SK-N-SH treated with all-trans-retinoic acid at 6 μM for 48 hours (cell line): ENCODE results near the gene RAB30.

Source experiments
- ATAC-seq: fragments of 200-7000 bp; cut with Tn5 transposase; 3 replicates; pipeline ENCODE4 v1.9.1; 2020; ENCODE audit warnings: mild to moderate bottlenecking, moderate library complexity
- ARNTL ChIP-seq: fragments of 450-650 bp; formaldehyde crosslinking; IDR thresholded peaks from 2 replicates; pipeline ENCODE4 v1.5.0; 2020; ENCODE audit warnings: low read depth, mild to moderate bottlenecking, moderate library complexity, borderline replicate concordance
- BACH2 ChIP-seq: fragments of 250-450 bp; sonication (Bioruptor Pico); IDR thresholded peaks from 2 replicates; pipeline ENCODE4 v1.9.0; 2021; ENCODE audit warnings: mild to moderate bottlenecking, borderline replicate concordance
- CSDC2 ChIP-seq: fragments of 250-450 bp; sonication (Bioruptor Pico); IDR thresholded peaks from 2 replicates; pipeline ENCODE4 v1.5.0; 2020; ENCODE audit warnings: mild to moderate bottlenecking, moderate library complexity
- ESRRG ChIP-seq: fragments of 250-450 bp; sonication (Bioruptor Pico); IDR thresholded peaks from 2 replicates; pipeline ENCODE4 v1.6.1; 2021; ENCODE audit warnings: mild to moderate bottlenecking
- GLIS3 ChIP-seq: fragments of 250-450 bp; sonication (Bioruptor Pico); IDR thresholded peaks from 2 replicates; pipeline ENCODE4 v1.5.0; 2020; ENCODE audit warnings: mild to moderate bottlenecking, moderate library complexity
- ISL1 ChIP-seq: fragments of 250-450 bp; sonication (Bioruptor Pico); IDR thresholded peaks from 2 replicates; pipeline ENCODE4 v2.1.2; 2022; ENCODE audit warnings: mild to moderate bottlenecking, moderate library complexity
- OSR1 ChIP-seq: fragments of 250-450 bp; sonication (Bioruptor Pico); IDR thresholded peaks from 2 replicates; pipeline ENCODE4 v1.8.0; 2022; ENCODE audit warnings: moderate library complexity, mild to moderate bottlenecking, inconsistent platforms
- PPARA ChIP-seq: fragments of 250-450 bp; sonication (Bioruptor Pico); IDR thresholded peaks from 2 replicates; pipeline ENCODE4 v1.5.0; 2020; ENCODE audit warnings: mild to moderate bottlenecking, borderline replicate concordance
- RARB ChIP-seq: fragments of 250-450 bp; sonication (Bioruptor Pico); IDR thresholded peaks from 2 replicates; pipeline ENCODE4 v1.8.0; 2021; ENCODE audit warnings: mild to moderate bottlenecking, moderate library complexity
- SNAI2 ChIP-seq: fragments of 250-450 bp; sonication (Bioruptor Pico); IDR thresholded peaks from 2 replicates; pipeline ENCODE4 v1.5.0; 2020; ENCODE audit warnings: mild to moderate bottlenecking, moderate library complexity
- TCF4 ChIP-seq: fragments of 250-450 bp; sonication (Bioruptor Pico); IDR thresholded peaks from 2 replicates; pipeline ENCODE4 v1.8.0; 2021; ENCODE audit warnings: mild to moderate bottlenecking, moderate library complexity, borderline replicate concordance
- TOX ChIP-seq: fragments of 250-450 bp; sonication (Bioruptor Pico); IDR thresholded peaks from 2 replicates; pipeline ENCODE4 v1.8.0; 2021; ENCODE audit warnings: mild to moderate bottlenecking, moderate library complexity, borderline replicate concordance
- ZC3H10 ChIP-seq: fragments of 250-450 bp; sonication (Bioruptor Pico); IDR thresholded peaks from 2 replicates; pipeline ENCODE4 v1.5.1; 2021; ENCODE audit warnings: mild to moderate bottlenecking, moderate library complexity
- ZFP3 ChIP-seq: fragments of 250-450 bp; sonication (Bioruptor Pico); IDR thresholded peaks from 2 replicates; pipeline ENCODE4 v1.5.0; 2020; ENCODE audit warnings: mild to moderate bottlenecking, moderate library complexity
- ZFP30 ChIP-seq: fragments of 450-650 bp; formaldehyde crosslinking; IDR thresholded peaks from 2 replicates; pipeline ENCODE4 v1.5.0; 2022; ENCODE audit warnings: mild to moderate bottlenecking, moderate library complexity
- ZNF565 ChIP-seq: fragments of 450-650 bp; formaldehyde crosslinking; conservative IDR thresholded peaks from 2 replicates; pipeline ENCODE4 v1.5.0; 2020; ENCODE audit warnings: low read depth, mild to moderate bottlenecking, moderate library complexity
- ZNF70 ChIP-seq: fragments of 450-650 bp; formaldehyde crosslinking; IDR thresholded peaks from 2 replicates; pipeline ENCODE4 v1.5.0; 2020; ENCODE audit warnings: mild to moderate bottlenecking, moderate library complexity
- TF ChIP-seq, protein P1 (sequence below): fragments of 250-450 bp; sonication (Bioruptor Pico); IDR thresholded peaks from 2 replicates; pipeline ENCODE4 v1.5.1; 2020; ENCODE audit warnings: low read depth, mild to moderate bottlenecking, moderate library complexity
- TF ChIP-seq, protein P2 (sequence below): fragments of 250-450 bp; sonication (Bioruptor Pico); IDR thresholded peaks from 2 replicates; pipeline ENCODE4 v1.5.1; 2021; ENCODE audit warnings: mild to moderate bottlenecking, moderate library complexity
- TF ChIP-seq, protein P3 (sequence below): fragments of 250-450 bp; sonication (Bioruptor Pico); IDR thresholded peaks from 2 replicates; pipeline ENCODE4 v1.8.0; 2020; ENCODE audit warnings: mild to moderate bottlenecking, moderate library complexity, borderline replicate concordance
- TF ChIP-seq, protein P4 (sequence below): fragments of 250-450 bp; sonication (Bioruptor Pico); IDR thresholded peaks from 2 replicates; pipeline ENCODE4 v1.8.0; 2021; ENCODE audit warnings: low read depth, mild to moderate bottlenecking, moderate library complexity, borderline replicate concordance

RAB30 gene

DNA sequence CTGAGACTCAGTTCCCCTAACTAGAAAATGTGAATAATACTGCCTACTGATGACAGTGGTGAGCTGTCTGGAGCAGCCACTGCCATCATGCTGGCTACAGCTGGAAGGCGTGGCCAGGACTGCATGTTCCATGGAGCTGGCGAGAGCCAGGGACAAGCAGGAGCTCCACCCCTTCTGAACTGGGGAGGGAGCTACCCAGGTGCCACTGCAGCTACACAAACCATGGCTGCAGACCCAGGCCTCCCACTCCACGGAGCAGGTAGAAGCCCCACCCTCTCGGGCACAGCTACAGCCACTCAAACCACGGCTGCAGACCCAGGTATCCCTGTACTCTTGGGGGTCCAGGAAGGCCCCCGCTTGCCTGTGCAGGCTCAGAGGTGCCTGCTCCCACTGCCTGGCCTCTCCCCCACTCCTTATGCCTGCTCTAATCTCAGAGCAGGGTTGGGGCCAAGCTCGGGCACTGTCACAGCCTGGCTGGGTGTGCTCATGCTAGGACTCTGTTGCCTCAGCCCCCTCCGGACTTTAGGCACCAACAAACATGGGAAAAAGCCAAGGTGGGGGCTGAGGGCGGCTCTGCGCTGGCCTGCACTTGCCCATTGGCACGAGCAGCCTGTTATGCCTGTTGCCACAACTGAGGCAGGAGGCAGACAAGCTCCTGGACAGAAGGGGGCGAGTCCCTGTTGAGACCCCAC lies 51.7 kb downstream of the RAB30 start (continued):
- TF ChIP-seq, protein P1, sequence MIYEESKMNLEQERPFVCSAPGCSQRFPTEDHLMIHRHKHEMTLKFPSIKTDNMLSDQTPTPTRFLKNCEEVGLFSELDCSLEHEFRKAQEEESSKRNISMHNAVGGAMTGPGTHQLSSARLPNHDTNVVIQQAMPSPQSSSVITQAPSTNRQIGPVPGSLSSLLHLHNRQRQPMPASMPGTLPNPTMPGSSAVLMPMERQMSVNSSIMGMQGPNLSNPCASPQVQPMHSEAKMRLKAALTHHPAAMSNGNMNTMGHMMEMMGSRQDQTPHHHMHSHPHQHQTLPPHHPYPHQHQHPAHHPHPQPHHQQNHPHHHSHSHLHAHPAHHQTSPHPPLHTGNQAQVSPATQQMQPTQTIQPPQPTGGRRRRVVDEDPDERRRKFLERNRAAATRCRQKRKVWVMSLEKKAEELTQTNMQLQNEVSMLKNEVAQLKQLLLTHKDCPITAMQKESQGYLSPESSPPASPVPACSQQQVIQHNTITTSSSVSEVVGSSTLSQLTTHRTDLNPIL (CRISPR knock-in tag): no peak
- TF ChIP-seq TOX (no peak), PPARA (CRISPR knock-in tag) (no peak), OSR1 (no peak), CSDC2 (CRISPR knock-in tag) (no peak), ZFP3 (CRISPR knock-in tag) (no peak)

GRCh38 chr11:83014951-83015350 lies 56.7 kb downstream of the RAB30 start:
- TF ChIP-seq TOX: no peak
- no peak for TF ChIP-seq GLIS3 (CRISPR knock-in tag)
- TF ChIP-seq SNAI2 (CRISPR knock-in tag): no peak
- TF ChIP-seq, protein P2, sequence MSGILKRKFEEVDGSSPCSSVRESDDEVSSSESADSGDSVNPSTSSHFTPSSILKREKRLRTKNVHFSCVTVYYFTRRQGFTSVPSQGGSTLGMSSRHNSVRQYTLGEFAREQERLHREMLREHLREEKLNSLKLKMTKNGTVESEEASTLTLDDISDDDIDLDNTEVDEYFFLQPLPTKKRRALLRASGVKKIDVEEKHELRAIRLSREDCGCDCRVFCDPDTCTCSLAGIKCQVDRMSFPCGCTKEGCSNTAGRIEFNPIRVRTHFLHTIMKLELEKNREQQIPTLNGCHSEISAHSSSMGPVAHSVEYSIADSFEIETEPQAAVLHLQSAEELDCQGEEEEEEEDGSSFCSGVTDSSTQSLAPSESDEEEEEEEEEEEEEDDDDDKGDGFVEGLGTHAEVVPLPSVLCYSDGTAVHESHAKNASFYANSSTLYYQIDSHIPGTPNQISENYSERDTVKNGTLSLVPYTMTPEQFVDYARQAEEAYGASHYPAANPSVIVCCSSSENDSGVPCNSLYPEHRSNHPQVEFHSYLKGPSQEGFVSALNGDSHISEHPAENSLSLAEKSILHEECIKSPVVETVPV (CRISPR knock-in tag): no peak
- no peak for TF ChIP-seq ZFP30 (CRISPR knock-in tag)
- TF ChIP-seq ISL1 (CRISPR knock-in tag): no peak
- TF ChIP-seq, protein P1 (CRISPR knock-in tag): no peak
- TF ChIP-seq, protein P3, sequence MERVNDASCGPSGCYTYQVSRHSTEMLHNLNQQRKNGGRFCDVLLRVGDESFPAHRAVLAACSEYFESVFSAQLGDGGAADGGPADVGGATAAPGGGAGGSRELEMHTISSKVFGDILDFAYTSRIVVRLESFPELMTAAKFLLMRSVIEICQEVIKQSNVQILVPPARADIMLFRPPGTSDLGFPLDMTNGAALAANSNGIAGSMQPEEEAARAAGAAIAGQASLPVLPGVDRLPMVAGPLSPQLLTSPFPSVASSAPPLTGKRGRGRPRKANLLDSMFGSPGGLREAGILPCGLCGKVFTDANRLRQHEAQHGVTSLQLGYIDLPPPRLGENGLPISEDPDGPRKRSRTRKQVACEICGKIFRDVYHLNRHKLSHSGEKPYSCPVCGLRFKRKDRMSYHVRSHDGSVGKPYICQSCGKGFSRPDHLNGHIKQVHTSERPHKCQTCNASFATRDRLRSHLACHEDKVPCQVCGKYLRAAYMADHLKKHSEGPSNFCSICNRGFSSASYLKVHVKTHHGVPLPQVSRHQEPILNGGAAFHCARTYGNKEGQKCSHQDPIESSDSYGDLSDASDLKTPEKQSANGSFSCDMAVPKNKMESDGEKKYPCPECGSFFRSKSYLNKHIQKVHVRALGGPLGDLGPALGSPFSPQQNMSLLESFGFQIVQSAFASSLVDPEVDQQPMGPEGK: no peak
- no peak for TF ChIP-seq ZNF565 (CRISPR knock-in tag)
- TF ChIP-seq OSR1: no peak
- TF ChIP-seq RARB: no peak
- no peak for TF ChIP-seq ZFP3 (CRISPR knock-in tag)
- TF ChIP-seq ZC3H10 (CRISPR knock-in tag): no peak
- no peak for TF ChIP-seq CSDC2 (CRISPR knock-in tag)
- TF ChIP-seq, protein P4, sequence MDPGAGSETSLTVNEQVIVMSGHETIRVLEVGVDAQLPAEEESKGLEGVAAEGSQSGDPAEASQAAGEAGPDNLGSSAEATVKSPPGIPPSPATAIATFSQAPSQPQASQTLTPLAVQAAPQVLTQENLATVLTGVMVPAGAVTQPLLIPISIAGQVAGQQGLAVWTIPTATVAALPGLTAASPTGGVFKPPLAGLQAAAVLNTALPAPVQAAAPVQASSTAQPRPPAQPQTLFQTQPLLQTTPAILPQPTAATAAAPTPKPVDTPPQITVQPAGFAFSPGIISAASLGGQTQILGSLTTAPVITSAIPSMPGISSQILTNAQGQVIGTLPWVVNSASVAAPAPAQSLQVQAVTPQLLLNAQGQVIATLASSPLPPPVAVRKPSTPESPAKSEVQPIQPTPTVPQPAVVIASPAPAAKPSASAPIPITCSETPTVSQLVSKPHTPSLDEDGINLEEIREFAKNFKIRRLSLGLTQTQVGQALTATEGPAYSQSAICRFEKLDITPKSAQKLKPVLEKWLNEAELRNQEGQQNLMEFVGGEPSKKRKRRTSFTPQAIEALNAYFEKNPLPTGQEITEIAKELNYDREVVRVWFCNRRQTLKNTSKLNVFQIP: no peak
- no peak for TF ChIP-seq TCF4
- TF ChIP-seq ESRRG (CRISPR knock-in tag): no peak
- TF ChIP-seq BACH2: no peak
- TF ChIP-seq PPARA (CRISPR knock-in tag): no peak
- no peak for ATAC-seq

GRCh38 chr11:83012168-83013067 lies 59.3 kb downstream of the RAB30 start:
- peak; percentile 49; the same call in 2 of the 3 replicates for ATAC-seq
- TF ChIP-seq CSDC2 (CRISPR knock-in tag): no peak
- TF ChIP-seq, protein P3: no peak
- no peak for TF ChIP-seq RARB
- TF ChIP-seq, protein P1 (CRISPR knock-in tag): no peak
- TF ChIP-seq ZFP30 (CRISPR knock-in tag): no peak
- TF ChIP-seq ARNTL (CRISPR knock-in tag): no peak
- no peak for TF ChIP-seq GLIS3 (CRISPR knock-in tag)
- no peak for TF ChIP-seq ZNF70
